ENCODE data around the gene USP28.

The USP28 gene

DNA sequence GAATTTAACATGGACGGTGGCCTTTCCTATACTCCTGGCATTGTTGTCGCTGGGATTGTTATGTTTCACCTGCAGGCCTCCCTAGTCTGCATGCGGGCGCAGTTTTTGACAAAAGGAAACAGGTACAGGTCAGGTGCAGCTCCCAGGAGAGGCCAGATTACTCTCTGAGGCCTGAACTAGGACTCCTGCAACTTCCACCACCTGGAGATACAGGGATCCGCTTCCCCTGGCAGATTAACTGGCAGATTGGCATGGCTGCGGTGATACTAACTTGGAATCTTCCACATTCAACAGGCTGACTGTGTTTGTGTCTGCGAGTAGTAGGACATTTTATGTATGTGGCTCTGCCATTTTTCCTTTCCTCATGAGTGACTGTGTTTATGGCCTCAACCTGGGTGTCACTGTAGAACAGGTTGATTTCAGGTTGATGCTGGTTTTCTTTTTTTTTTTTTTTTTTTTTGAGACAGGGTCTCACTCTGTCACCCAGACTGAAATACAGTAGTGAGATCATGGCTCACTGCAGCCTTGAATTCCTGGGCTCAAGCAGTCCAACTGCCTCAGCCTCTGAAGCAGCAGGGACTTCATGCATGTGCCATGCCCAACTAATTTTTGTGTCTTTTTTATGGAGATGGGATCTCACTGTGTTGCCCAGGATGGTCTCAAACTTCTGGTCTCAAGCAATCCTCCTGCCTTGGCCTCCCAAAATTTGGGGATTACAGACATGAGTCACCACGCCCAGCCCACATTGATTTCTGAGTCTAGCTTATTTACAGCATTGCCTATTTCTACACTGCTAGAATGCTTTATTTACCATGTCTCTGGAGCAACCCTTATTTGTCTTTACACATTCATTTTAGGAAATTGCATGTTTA, 1.7 kb upstream of the USP28 start:
- DNase-seq (ENCODE audit: low read depth) = no peak

DNA sequence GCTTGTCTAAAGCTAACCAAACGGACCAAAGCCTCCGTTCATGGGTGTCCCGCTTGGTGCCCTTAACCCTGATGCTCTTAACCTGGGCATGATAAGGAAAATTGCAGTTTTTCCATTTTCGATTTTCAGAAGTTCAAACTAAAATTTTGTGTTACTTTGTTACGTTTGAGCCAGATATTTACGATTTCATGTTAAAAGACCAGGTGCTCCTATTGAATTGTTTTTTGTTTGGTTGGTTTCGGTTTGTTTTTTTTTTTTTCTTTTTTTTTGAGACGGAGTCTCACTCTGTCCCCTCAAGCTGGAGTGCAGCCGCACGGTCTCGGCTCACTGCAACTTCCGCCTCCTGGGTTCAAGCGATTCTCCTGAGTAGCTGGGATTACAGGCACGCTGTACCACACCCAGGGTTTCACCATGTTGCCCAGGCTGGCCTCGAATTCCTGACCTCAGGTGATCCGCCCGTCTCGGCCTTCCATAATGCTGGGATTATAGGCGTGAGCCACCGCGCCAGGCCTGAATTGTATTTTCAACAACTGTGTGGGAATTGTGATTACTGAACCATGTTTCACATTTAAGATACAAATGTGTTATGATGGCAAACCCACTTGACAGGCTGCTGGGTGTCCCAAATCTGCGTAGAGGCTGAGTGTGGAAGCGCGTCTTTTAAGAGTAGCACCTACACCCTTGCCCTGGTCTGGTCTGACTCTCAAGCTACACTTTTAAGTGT, 864 bp upstream of the USP28 start:
- no peak for DNase-seq (ENCODE audit: low read depth)

DNA sequence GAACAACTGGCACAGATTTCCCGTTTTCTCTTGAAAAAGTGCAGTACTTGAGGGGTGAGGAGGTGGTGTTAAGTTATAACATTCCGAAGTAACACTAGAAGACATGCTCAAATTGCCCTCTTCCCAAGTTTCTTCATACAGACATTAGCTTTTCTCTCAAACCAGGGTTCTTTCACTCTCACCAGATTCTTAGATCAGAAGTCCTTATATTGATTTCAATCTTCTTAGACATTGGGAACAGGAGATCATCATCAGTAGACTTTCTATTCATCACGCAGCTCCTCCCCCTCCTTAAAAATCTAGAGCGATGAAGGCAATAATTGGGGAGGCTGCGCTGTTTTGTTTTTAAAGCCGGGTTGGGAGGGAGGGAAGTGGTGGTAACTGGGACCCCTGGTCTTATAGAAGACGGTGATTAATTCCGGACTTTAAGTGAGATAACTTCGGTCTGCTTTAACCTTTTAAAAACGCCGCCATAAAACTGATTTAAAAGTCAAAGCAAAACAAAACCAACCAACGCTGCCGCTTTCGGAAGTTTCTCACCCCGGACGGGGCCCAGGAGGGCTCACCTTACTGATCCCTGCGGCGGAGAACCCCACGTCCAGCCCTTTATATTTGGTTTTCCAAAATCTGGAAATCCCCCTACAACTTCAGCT, 665 bp downstream of the USP28 start:
- DNase-seq (ENCODE audit: low read depth) = no peak

DNA sequence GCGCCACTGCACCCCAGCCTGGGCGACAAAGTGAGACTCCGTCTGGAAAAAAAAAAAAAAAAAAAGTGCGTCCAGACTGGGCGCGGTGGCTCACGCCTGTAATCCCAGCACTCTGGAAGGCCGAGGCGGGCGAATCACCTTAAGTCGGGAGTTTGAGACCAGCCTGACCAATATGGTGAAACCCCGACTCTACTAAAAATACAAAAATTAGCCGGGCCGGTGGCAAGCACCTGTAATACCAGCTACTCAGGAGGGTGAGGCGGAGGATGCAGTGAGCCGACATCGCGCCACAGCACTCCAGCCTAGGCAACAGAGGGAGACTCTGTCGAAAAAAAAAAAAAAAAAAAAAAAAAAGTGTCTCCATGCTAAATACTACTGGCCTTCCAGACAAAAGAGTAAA, 1.3 kb downstream of the USP28 start:
- DNase-seq (ENCODE audit: low read depth) = no peak

DNA sequence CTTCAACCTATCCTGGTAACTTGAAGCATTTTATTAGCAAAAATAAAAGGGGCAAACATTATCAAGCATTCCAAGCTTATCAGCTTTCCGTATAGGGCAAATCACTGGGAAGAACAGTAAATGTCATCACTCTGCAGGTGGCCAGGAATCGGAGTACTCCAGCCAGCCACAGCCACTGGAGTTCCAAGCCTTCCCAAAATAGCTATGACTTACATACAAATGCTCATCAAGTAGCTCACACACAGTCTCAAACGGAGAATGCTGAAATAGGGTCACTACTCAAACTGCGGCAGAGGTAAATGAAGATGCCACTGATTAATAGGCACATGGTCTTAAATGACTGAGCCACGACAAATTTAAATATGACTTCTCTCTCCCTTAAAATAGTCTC, 2.1 kb downstream of the USP28 start:
- DNase-seq (ENCODE audit: low read depth) = no peak

DNA sequence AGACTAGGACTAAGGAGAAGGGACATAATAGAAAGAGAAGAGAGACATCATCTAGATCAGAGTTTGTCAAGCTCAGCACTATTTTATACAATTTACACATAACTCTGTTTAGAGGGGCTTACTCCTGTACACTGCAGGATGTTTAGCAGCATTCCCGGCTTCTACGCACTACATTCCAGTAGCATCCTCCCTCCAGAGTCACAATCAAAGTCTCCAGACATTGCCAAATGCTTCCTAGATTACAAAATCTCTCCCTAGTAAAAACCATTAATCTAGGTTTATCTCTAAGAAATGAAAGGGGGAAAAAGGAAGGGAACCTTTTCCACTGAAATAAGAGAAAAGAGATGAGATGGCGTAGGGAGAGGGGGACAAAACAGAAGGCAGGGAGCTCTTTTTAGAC, 4.0 kb downstream of the USP28 start:
- no peak for DNase-seq (ENCODE audit: low read depth)

DNA sequence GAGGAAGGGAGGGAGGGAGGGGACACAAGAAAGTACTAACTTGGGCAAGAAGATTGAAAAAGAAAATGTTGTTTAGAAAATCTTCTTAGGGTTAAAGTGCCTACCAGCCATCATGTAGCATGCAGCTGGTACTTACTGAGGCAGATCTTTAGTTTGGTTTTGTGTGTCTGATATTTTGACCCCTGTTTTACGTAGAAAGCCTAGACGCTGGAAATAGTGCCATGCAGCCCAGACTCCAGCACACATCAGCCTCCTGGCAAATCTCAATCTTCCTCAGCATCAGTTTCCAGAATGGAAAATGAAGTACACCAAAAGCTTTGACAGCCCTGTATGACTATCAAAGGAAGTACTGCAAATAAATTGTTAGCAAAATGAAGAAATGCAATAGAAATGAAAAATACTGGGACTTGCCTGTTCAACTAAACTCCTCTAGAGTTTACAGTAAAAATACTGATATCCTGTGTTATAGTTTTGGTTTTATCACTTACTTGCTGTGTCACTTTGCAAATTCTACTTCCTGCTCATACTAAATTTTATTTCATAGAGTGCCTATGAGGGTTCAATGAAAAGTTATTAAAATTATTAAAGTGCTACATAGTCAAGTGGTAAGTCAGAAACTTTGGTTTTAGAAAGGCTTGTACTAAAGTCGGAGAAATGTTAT, 7.4 kb downstream of the USP28 start:
- DNase-seq (ENCODE audit: low read depth) = no peak

DNA sequence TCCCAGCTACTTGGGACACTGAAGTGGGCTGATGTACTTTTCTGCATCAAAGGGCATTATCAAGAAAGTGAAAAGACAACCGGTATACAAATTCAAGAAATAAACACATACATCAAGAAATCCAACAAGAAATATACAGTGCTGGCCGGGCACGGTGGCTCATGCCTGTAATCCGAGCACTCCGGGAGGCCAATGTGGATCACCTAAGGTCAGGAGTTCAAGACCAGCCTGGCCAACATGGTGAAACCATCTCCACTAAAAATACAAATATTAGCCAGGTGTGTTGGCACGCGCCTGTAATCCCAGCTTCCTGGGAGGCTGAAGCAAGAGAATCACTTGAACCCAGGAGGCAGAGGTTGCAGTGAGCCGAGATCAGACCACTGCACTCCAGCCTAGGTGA, 9.5 kb downstream of the USP28 start:
- no peak for DNase-seq (ENCODE audit: low read depth)

DNA sequence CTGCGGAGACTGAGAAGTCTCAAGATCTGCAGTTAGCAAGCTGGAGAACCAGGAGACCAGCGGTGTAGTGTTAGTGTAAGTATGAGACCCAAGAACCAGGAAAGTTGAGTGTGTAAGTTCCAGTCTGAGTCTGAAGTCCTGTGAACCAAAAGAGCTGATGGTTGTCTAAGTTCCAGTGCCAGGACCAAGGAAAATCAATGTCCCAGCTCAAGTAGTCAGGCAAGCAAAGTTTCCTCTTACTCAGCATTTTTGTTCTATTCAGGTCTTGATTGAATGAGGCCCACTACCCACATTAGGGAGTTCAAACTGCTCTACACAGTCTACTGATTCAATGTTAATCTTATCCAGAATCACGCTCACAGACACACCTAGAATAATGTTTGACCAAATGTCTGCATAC, 11.0 kb downstream of the USP28 start:
- no peak for DNase-seq (ENCODE audit: low read depth)

DNA sequence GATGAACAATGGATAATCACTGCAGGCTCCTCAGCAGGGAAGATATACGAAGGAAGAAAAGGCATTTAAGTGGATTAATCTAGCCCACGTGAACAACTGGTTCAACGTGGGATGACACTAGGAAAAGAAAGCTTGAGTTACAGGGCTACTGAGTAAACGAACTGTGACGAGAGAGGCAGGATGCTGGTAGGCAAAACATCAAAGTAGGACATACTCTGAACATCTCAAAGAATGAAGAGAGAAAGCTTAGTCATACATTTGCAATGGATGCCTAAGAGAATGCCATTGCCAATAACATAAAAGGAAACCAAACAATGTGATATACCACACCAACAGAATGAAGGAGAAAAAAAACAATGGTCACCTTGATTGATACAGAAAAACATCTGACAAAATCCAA, 12.9 kb downstream of the USP28 start:
- DNase-seq (ENCODE audit: low read depth) = no peak

DNA sequence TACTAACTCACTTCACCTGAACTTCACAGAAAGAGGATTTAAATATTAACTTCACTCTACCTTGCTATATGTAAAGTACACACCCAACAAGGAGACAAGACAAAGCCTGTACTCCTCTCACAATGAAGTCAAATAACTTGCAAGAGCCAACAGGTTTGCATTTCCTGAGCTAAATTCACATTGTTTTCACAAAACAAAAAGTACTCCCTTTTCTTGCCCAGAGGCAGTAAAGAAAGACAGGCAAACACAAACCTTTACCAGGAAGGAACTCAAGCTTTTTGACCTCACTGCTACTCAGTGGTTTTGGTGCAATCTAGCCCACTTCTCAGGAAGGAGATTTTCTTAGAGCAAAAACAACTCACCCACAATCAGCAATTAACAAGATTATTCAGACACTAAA, 15.7 kb downstream of the USP28 start:
- DNase-seq (ENCODE audit: low read depth) = no peak

DNA sequence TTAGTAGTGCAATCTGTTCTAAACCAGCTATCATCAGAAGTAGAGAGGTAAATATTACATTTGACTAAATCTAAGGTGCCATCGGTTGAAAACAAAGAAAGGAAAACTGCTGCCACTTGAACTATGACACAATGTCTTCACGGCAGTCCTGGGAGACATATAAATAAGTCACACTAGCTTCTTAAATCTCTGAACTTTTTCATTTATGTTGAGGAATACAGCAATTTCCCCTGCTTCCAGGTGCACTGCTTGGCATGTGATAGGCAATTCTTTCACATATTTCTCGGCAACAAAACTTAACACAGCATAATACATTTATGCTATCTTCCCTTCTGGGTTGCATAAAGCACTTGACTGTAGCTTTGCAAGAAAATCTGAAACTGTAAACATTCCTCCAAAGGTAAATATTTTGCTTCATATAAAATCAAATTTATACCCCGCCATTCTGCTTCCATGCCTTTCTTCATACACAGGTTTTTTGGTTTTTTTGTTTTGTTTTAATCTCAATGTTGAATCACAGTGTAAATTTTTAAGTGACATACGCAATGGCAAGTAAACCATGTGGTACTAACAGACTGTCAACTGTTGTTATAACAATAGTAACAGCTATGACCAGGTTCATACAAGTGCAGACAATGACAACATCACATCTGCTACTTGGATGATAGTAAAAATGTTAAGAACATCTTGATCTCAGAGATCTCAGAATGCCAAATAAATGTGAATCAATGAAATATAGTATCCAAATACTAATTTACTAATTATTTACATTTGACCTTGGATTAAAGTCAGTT, 18.2 kb downstream of the USP28 start:
- no peak for DNase-seq (ENCODE audit: low read depth)

DNA sequence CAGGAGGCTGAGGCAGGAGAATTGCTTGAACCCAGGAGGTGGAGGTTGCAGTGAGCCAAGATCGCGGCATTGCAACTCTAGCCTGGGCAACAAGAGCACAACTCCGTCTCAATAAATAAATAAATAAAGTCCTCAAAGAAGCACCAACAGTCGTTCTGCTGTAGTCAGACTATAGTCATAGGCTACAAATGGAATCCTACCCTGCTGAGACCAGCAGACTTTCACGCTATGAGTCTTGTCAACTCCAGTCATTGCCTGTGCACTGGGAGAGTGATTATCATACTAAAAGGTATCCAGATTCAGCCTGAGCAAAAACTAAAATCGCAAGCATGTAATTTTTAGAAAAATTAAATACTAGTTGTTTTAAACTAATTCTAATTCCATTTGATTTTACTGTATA, 19.6 kb downstream of the USP28 start:
- no peak for DNase-seq (ENCODE audit: low read depth)

DNA sequence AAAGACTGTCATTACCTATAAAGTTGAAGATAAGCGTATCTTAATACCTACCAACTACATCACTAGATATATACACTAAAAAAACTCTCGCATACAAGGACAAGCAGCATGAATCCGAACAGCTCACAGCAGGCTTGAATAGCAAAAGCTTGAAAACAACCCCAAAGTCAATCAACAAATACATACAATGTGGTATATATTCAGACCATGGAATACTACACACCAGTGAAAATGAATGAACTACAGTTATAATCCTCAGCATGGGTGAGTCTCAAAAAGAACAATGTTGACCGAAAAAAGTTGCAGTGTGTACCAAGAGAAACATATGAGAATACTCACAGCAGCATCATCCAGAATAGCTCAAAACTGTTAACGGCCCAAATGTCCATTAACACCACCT, 25.2 kb downstream of the USP28 start:
- DNase-seq (ENCODE audit: low read depth) = no peak

DNA sequence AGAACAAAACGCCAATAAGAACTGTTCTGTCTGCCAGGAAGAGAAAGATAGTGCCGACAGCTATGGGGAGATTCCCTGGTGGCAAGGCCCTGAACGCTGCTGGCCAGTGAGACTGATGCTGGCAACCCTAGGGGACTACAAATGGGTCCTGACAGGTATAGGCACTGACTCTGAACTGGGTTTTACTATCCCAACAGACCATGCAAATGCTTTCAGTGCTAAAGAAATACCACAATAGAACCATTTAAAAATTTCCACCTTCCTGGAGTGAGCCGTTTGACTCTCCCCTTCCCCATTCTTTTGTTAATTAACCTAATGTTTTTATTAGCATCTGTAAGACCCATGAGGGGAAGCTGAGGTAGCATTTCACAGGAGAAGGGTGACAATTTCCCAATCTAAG, 25.7 kb downstream of the USP28 start:
- no peak for DNase-seq (ENCODE audit: low read depth)

DNA sequence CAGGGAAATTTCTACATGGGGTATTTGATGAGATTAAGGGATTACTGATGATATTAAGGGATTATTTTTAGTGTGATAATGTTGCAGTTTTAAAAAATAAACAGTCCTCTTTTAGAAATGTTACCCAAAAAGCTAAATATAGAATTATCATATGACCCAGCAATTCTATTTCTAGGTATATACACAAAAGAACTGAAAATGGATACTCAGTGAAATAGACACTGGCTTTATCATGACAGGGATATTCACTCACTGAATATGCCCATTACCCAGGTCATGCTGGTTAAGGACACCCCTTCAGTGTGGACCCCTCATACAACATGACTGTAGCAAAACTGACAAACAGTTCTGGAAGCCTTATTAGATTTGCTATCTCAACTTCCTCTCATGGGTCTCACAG, 27.8 kb downstream of the USP28 start:
- no peak for DNase-seq (ENCODE audit: low read depth)

DNA sequence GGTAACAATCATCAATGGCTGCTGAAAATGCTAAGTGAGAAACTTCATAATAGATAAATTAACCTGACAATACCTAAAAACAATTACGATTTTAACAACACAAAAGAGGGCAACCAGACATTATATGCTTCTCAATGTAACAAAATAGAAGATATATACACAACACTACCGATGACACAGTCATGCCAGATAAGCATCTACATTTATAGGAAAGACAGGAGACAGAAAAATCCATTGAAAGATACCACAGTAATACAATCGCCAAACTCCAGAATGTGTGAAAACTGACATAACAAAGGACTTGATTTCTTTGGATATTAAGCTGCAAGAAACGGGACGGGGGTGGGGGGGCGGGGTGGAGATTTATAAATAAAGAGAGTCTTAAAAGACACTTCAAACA, 28.3 kb downstream of the USP28 start:
- DNase-seq (ENCODE audit: low read depth) = no peak

DNA sequence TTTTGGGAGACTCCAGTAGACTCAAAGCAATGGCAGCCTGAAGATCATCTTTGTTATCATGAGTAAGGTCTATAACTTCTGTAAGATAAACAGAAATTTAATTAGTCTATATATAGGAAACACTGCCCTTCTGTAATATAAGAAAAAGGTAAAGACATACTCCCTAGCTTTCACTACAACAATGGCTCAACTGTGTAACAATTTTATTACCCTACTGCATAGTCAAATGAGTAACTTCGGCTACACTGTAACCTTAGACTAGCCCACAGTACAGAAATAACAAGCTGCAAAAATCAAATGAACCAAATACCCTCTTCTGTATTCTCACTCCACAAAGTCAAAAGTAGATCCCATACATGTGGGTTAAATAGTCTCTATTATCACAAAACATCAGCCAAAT, 33.7 kb downstream of the USP28 start:
- DNase-seq (ENCODE audit: low read depth) = no peak

DNA sequence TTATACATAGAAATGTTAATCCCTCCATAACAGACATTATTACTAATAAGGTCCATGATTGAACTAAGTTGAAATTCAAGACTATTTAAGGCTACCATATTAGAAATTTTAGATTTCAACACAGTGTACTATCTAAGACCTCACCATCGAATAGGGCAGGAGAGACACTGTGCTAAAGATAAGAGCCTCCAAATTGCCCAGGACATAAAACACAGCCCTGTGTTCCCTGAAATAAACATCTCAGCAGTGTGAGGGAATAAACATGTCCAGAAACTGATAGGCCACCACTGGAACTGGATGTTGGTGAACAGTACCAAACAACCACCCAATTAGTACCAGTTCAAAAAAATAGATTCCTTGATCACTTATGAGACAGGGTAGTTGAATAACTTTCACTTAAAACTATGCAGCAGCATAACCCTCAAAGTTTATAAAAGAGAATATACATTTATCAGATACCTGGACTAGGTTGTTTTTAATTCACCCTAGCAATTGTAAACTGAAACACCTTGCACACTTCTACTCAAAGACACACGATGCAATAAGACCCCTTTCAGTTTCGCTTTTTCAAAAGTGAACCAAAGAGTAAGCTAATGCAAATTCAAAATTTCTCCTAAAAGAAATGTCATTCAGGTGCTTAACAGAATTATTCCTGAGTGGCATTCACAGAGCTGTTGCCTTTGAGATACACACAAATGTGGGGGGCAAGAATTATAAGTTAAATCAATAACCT, 34.3 kb downstream of the USP28 start:
- no peak for DNase-seq (ENCODE audit: low read depth)

DNA sequence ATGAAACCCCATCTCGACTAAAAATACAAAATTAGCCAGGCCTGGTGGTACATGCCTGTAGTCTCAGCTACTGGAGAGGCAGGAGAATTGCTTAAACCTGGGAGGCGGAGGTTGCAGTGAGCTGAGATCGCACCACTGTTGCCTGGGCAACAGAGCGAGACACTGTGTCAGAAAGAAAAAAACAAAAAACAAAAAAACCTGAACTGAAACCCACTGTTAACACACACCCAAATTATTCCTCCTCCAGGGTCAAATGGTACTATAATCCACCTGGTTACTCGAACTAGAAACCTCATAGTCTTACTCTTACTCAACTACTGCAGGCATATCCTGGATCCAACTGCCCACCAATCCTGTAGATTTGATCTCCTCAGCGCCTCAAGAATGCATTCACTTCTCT, 35.5 kb downstream of the USP28 start:
- DNase-seq (ENCODE audit: low read depth) = no peak

DNA sequence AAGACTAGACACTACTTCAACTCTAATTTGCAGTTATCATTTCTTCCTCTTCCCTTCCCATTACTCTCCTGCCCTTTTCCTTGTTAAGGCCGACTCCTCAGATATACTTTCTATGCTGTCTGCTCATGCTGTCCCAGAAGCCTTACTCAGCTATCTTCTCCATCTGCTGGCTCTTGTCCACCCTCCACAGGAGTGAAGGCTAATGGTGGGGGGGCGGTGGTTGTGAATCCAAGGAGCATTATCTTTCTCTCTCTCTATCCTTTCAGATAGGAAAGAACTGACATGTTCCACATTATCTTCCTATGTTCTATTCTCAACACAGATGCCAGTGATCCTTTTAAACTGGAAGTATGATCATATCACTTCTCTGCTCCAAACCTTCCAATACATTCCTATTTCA, 37.4 kb downstream of the USP28 start:
- no peak for DNase-seq (ENCODE audit: low read depth)
